ENCODE data around the gene SMARCC1. TPM values are rescaled to one million over a fixed set of nuclear protein-coding genes. Genes with fewer than 3 reads are reported as not detected.

Gene SMARCC1
- total RNA-seq, 1 experiment from 2014 or later, result 168 TPM

- TF ChIP-seq CEBPB (IDR thresholded peaks at IDR 0.05; ENCODE audit: low read depth), result no peak
- no peak for TF ChIP-seq REST (IDR thresholded peaks at IDR 0.05; ENCODE audit: low read depth)
- TF ChIP-seq YY1 (IDR thresholded peaks at IDR 0.05; ENCODE audit: extremely low read depth, insufficient replicate concordance, low read depth, low read length), result no peak
- TF ChIP-seq SIN3A (IDR thresholded peaks at IDR 0.05; ENCODE audit: low read depth), result no peak
- no peak for TF ChIP-seq POLR2AphosphoS5 (IDR thresholded peaks at IDR 0.05; ENCODE audit: low read depth, low read length)
- no peak for TF ChIP-seq ZBTB33 (IDR thresholded peaks at IDR 0.05; ENCODE audit: extremely low read depth, insufficient replicate concordance, low read length)
- TF ChIP-seq JUND (IDR thresholded peaks at IDR 0.05), result no peak
- TF ChIP-seq MAX (IDR thresholded peaks at IDR 0.05), result no peak
- TF ChIP-seq SRF (IDR thresholded peaks at IDR 0.05; ENCODE audit: low read depth), result no peak
- TF ChIP-seq ZFX (IDR thresholded peaks at IDR 0.05), result no peak
- no peak for TF ChIP-seq RAD21 (IDR thresholded peaks at IDR 0.05; ENCODE audit: low read depth)
- TF ChIP-seq ZNF274 (IDR thresholded peaks at IDR 0.05; ENCODE audit: low read depth, low read length), result no peak
- TF ChIP-seq SP1 (IDR thresholded peaks at IDR 0.05; ENCODE audit: low read depth), result no peak
- no peak for TF ChIP-seq EZH2 (IDR thresholded peaks at IDR 0.05)
- TF ChIP-seq POLR2A (IDR thresholded peaks at IDR 0.05; ENCODE audit: borderline replicate concordance, extremely low read depth, insufficient read depth, insufficient read length), result no peak
- TF ChIP-seq FOSL1 (IDR thresholded peaks at IDR 0.05; ENCODE audit: low read depth), result no peak
- no peak for TF ChIP-seq TCF7L2 (IDR thresholded peaks at IDR 0.05; ENCODE audit: borderline replicate concordance, extremely low read depth, insufficient read depth, insufficient read length)
- no peak for TF ChIP-seq CBX3 (IDR thresholded peaks at IDR 0.05; ENCODE audit: low read depth)
- TF ChIP-seq EGR1 (IDR thresholded peaks at IDR 0.05; ENCODE audit: low read depth), result no peak
- TF ChIP-seq, protein P1, sequence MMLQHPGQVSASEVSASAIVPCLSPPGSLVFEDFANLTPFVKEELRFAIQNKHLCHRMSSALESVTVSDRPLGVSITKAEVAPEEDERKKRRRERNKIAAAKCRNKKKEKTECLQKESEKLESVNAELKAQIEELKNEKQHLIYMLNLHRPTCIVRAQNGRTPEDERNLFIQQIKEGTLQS (IDR thresholded peaks at IDR 0.05), result no peak
- intact Hi-C loops (cut with micrococcal nuclease), result no loop called here
- H2AFZ ChIP-seq (ENCODE audit: low read depth, low read length, poor library complexity, severe bottlenecking), result no peak overlapping the region
- H3K9ac ChIP-seq (ENCODE audit: low read length), result no peak overlapping the region
- H3K27ac ChIP-seq (ENCODE audit: low read depth, low read length), result no peak overlapping the region
- H3K27me3 ChIP-seq (ENCODE audit: insufficient read depth, low read length), result no peaks in the 10 kb centered on the region
- CTCF ChIA-PET, result no interaction called here
- RAD21 ChIA-PET (ENCODE audit: low non-redundant PET in 1 of 2, low total read pairs in 2 of 2, uncharacterized antibody in 2 of 2, unreplicated experiment in 2 of 2), result no interaction called here
- no peaks in the 10 kb centered on the region for H3K9me3 ChIP-seq (ENCODE audit: control insufficient read depth in 1 of 2, insufficient read depth in 1 of 2, low read depth in 1 of 2, low read length in 2 of 2)
- no peak for DNase-seq (ENCODE audit: low read depth, low spot score)
- peaks cover 22 to 33% of the 10 kb centered on the region in 2 experiments for H3K36me3 ChIP-seq (ENCODE audit: control insufficient read depth in 1 of 2, insufficient read depth in 2 of 2, low read length in 2 of 2)
- ATAC-seq, result no peak
- no peak overlapping the region for H3K4me2 ChIP-seq (ENCODE audit: low read length)
- POLR2A ChIA-PET, result no interaction called here
- H3K4me3 ChIP-seq (replicated peaks in 1 of 2; ENCODE audit: low read depth in 1 of 2, low read length in 2 of 2), result no peak overlapping the region
- H4K20me1 ChIP-seq (ENCODE audit: insufficient read depth), result no peaks in the 10 kb centered on the region
- H3K79me2 ChIP-seq (ENCODE audit: insufficient read depth, low read length), result peaks cover 23% of the 10 kb centered on the region; the same call in 1 of the 2 replicates
- no TSS peak for BruUV-seq (replicated peaks)
- no peaks in the 10 kb centered on the region for H3K4me1 ChIP-seq (ENCODE audit: control insufficient read depth in 1 of 2, insufficient read depth in 2 of 2, low read length in 2 of 2)
- no peaks in the 10 kb centered on the region for H3K9me2 ChIP-seq (ENCODE audit: insufficient read depth)
These were observed 158.8 kb downstream of the SMARCC1 start for GRCh38 chr3:47622671-47623461.
